SU-DHL-6 (cell line): ENCODE results near the gene KLHL24.

Experiments
- H2AFZ ChIP-seq: fragments of 200-600 bp; sonication (generic); 2 replicates; pipeline ENCODE4 v1.6.1; 2014; ENCODE audit warnings: low read depth, mild to moderate bottlenecking, moderate library complexity, mixed read lengths, antibody characterized with exemption, low read length; ENCODE audit not compliant: severe bottlenecking
- H3F3A ChIP-seq: fragments of 200-600 bp; shearing (Covaris generic); 2 replicates; pipeline ENCODE4 v1.6.0; 2016; ENCODE audit warnings: antibody characterized with exemption, mild to moderate bottlenecking; ENCODE audit not compliant: insufficient read depth
- H3K27ac ChIP-seq: fragments of 200-600 bp; sonication (generic); 2 replicates; pipeline ENCODE4 v1.5.1; 2016; ENCODE audit warnings: low read depth, mild to moderate bottlenecking, low read length, moderate library complexity, mixed read lengths
- H3K27me3 ChIP-seq: fragments of 200-600 bp; sonication (generic), shearing (Covaris generic); 2 replicates; pipeline ENCODE4 v1.6.0; 2014; ENCODE audit warnings: mild to moderate bottlenecking, low read length
- H3K36me3 ChIP-seq: fragments of 200-600 bp; sonication (generic); 2 replicates; pipeline ENCODE4 v1.6.1; 2014; ENCODE audit warnings: mild to moderate bottlenecking, low read length, mixed read lengths
- H3K4me2 ChIP-seq: fragments of 300-600, 200-600 bp; shearing (Covaris generic), sonication (generic); 2 replicates; pipeline ENCODE4 v1.6.0; 2014; ENCODE audit warnings: low read length, low read depth, mild to moderate bottlenecking; ENCODE audit not compliant: poor library complexity, severe bottlenecking
- H3K4me3 ChIP-seq: fragments of 200-600 bp; sonication (generic); 2 replicates; pipeline ENCODE4 v1.5.1; 2014; ENCODE audit warnings: antibody characterized with exemption, low read length, mild to moderate bottlenecking, mixed read lengths; ENCODE audit not compliant: insufficient read depth, poor library complexity, severe bottlenecking
- H3K79me2 ChIP-seq: fragments of 200-600 bp; sonication (generic); 2 replicates; pipeline ENCODE4 v1.6.1; 2014; ENCODE audit warnings: mild to moderate bottlenecking, low read length, moderate library complexity; ENCODE audit not compliant: insufficient read depth
- H3K9ac ChIP-seq: fragments of 200-600 bp; sonication (generic); 2 replicates; pipeline ENCODE4 v1.7.0; 2014; ENCODE audit warnings: mild to moderate bottlenecking, low read length
- H3K9me2 ChIP-seq: fragments of 200-600 bp; sonication (generic); replicated peaks from 2 replicates; pipeline ENCODE4 v1.6.1; 2014; ENCODE audit warnings: low read length; ENCODE audit not compliant: insufficient read depth
- H3K9me3 ChIP-seq: fragments of 200-600 bp; sonication (generic); 2 replicates; pipeline ENCODE4 v1.6.1; 2014; ENCODE audit warnings: low read length, mixed read lengths; ENCODE audit not compliant: insufficient read depth
- H4K20me1 ChIP-seq: fragments of 200-600 bp; sonication (generic); 2 replicates; pipeline ENCODE4 v1.6.1; 2014; ENCODE audit warnings: low read depth, mild to moderate bottlenecking, antibody characterized with exemption, low read length, moderate library complexity, mixed read lengths
- EZH2phosphoT487 ChIP-seq: fragments of 200-600 bp; sonication (generic), shearing (Covaris generic); conservative IDR thresholded peaks from 2 replicates; pipeline ENCODE4 v1.6.1; 2018; ENCODE audit warnings: mild to moderate bottlenecking, antibody characterized with exemption, low read length, moderate library complexity, mixed read lengths
- TF ChIP-seq, protein P1 (sequence below): fragments of 200-600 bp; sonication (generic); IDR thresholded peaks from one replicate; pipeline ENCODE4 v1.5.1; 2017; ENCODE audit warnings: antibody characterized with exemption, mild to moderate bottlenecking, low read length, moderate library complexity; ENCODE audit not compliant: insufficient read depth, poor library complexity, severe bottlenecking

KLHL24 gene

DNA sequence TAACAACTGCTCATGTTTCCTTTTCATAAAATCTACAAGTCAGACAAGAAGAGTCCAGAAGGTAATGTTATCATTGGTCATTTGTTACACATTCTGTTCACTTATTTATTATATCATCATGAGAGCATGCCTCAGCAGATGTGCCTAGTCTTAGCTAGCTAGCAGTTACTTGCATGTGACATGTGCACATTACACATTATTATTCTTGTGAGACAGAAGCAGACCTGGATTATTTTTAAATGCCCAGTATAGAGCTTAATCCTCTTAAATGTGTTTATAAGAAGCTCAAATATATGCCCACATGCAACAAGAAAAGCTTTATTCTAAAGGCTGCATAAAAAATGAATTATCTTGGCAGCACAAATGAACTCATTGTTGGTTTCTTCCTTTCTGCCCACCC, 74.8 kb downstream of the KLHL24 start:
- Histone ChIP-seq H4K20me1 (peaks cover 18% of the 10 kb centered on the region), H3K79me2 (peaks cover 99% of the 10 kb centered on the region)

DNA sequence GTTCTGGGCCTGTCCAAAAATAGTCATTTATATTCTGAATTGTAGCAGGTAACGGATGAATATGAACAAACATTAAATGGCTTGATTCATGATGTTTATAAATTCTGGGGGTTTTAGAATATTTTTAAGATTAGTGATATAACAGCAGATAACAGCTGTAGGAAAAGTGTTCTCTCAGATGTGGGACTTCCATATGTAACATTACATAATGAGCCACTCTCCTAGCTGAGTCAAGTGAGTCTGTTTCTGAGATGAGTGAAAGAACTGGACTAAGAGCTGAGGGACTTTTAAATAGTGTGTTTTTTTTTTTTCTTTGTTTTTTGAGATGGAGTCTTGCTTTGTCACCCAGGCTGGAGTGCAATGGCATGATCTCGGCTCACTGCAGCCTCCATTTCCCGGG, 76.1 kb downstream of the KLHL24 start:
- Histone ChIP-seq H4K20me1 (peaks cover 20% of the 10 kb centered on the region), H3K27me3 (no peaks in the 10 kb centered on the region), H3K79me2 (peaks cover 88% of the 10 kb centered on the region), H2AFZ (no peak overlapping the region), H3F3A (peaks cover 5% of the 10 kb centered on the region; the same call in 1 of the 2 replicates), H3K27ac (no peak overlapping the region), H3K4me3 (no peak overlapping the region), H3K36me3 (peaks cover 15% of the 10 kb centered on the region; the same call in 1 of the 2 replicates), H3K9me2 (no peaks in the 10 kb centered on the region), H3K4me2 (no peak overlapping the region), H3K9me3 (no peaks in the 10 kb centered on the region), H3K9ac (no peak overlapping the region)
- no peak for TF ChIP-seq EZH2phosphoT487
- TF ChIP-seq, protein P1, sequence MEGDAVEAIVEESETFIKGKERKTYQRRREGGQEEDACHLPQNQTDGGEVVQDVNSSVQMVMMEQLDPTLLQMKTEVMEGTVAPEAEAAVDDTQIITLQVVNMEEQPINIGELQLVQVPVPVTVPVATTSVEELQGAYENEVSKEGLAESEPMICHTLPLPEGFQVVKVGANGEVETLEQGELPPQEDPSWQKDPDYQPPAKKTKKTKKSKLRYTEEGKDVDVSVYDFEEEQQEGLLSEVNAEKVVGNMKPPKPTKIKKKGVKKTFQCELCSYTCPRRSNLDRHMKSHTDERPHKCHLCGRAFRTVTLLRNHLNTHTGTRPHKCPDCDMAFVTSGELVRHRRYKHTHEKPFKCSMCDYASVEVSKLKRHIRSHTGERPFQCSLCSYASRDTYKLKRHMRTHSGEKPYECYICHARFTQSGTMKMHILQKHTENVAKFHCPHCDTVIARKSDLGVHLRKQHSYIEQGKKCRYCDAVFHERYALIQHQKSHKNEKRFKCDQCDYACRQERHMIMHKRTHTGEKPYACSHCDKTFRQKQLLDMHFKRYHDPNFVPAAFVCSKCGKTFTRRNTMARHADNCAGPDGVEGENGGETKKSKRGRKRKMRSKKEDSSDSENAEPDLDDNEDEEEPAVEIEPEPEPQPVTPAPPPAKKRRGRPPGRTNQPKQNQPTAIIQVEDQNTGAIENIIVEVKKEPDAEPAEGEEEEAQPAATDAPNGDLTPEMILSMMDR = no peak

More for the DNA sequence above, 74.8 kb downstream of the KLHL24 start:
- Histone ChIP-seq H3F3A (peaks cover 5% of the 10 kb centered on the region; the same call in 1 of the 2 replicates), H3K4me3 (no peak overlapping the region), H3K27me3 (no peaks in the 10 kb centered on the region), H3K4me2 (no peak overlapping the region), H3K9me2 (no peaks in the 10 kb centered on the region), H3K27ac (no peak overlapping the region), H3K36me3 (peaks cover 5% of the 10 kb centered on the region; the same call in 1 of the 2 replicates), H3K9ac (no peak overlapping the region), H2AFZ (no peak overlapping the region), H3K9me3 (no peaks in the 10 kb centered on the region)
- TF ChIP-seq, protein P1 = no peak

DNA sequence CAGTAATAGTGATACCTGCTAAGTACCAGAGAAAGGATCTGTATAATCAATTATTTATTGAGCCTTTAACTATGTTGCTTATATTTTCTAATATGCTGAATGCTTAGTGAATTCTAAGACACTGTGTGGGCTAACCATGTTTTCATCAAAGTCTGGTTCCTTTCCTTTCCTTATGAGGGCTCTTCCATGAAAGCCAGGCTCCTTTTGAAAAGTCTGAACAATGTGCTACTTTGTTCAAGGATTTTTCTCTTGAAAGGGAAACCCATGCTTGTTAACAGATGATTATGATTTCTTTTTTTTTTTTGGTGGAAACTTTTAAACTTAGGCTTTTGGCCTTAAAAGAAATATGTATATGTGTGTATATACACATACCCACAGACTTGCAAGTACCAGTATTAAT, 79.2 kb downstream of the KLHL24 start:
- H3F3A ChIP-seq = peaks cover 5% of the 10 kb centered on the region; the same call in 1 of the 2 replicates
- H3K9me2 ChIP-seq = no peaks in the 10 kb centered on the region
- H2AFZ ChIP-seq = no peak overlapping the region
- TF ChIP-seq, protein P1 = no peak
- TF ChIP-seq EZH2phosphoT487 = no peak
- no peak overlapping the region for H3K4me3 ChIP-seq
- peaks cover 57% of the 10 kb centered on the region for H3K79me2 ChIP-seq
- no peak overlapping the region for H3K4me2 ChIP-seq
- H3K27me3 ChIP-seq = no peaks in the 10 kb centered on the region
- H4K20me1 ChIP-seq = peaks cover 15% of the 10 kb centered on the region; the same call in 1 of the 2 replicates
- peaks cover 30% of the 10 kb centered on the region; the same call in 1 of the 2 replicates for H3K36me3 ChIP-seq
- no peaks in the 10 kb centered on the region for H3K9me3 ChIP-seq
- no peak overlapping the region for H3K9ac ChIP-seq
- H3K27ac ChIP-seq = no peak overlapping the region

DNA sequence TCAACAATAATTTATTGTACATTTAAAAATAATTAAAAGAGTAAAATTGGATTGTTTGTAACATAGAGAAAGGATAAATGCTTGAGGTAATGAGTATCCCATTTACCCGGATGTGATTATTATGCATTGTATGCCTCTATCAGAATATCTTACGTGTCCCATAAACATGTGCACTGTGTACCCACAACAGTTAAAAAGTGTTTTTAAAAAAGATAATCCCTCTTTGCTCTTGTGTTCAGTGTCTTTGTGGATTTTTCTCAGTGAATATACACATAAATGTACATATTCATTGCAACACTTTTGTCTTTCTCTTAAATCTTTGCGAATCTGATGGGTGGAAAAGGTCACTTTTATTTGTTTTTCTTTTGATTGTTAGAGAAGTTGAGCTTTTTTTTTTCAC, 82.6 kb downstream of the KLHL24 start:
- H3K4me3 ChIP-seq = no peak overlapping the region
- H3K9ac ChIP-seq = no peak overlapping the region
- TF ChIP-seq, protein P1 = no peak
- no peak for TF ChIP-seq EZH2phosphoT487
- H3K27ac ChIP-seq = no peak overlapping the region
- no peaks in the 10 kb centered on the region for H3K9me2 ChIP-seq
- no peak overlapping the region for H2AFZ ChIP-seq
- no peaks in the 10 kb centered on the region for H3K9me3 ChIP-seq
- H4K20me1 ChIP-seq = peaks cover 9% of the 10 kb centered on the region; the same call in 1 of the 2 replicates
- no peaks in the 10 kb centered on the region; the same call in 1 of the 2 replicates for H3F3A ChIP-seq
- H3K27me3 ChIP-seq = no peaks in the 10 kb centered on the region
- peaks cover 24% of the 10 kb centered on the region for H3K79me2 ChIP-seq
- H3K4me2 ChIP-seq = no peak overlapping the region
- peaks cover 56% of the 10 kb centered on the region for H3K36me3 ChIP-seq
